GM23338 (cell line): Measurements from ENCODE around the gene CTNNAL1. TPM values are rescaled to one million over a fixed set of nuclear protein-coding genes. Genes with fewer than 3 reads are reported as not detected.

ENCODE experiments used
- ATAC-seq: fragments of 200-7000 bp; cut with Tn5 transposase; 3 replicates; pipeline ENCODE4 v1.9.1; 2020
- DNase-seq: peaks from one replicate; pipeline ENCODE4 v3.0.0-alpha.2; 2015; ENCODE audit warnings: low spot score
- H2AFZ ChIP-seq: fragments of 200-600 bp; sonication (generic); 2 replicates; pipeline ENCODE4 v1.8.0; 2016; ENCODE audit warnings: antibody characterized with exemption, mild to moderate bottlenecking, moderate library complexity
- H3F3A ChIP-seq: fragments of 200-600 bp; sonication (generic); replicated peaks from 2 replicates; pipeline ENCODE4 v1.8.0; 2017; ENCODE audit warnings: antibody characterized with exemption, mixed run types, low read depth
- H3K27ac ChIP-seq: fragments of 200-600 bp; sonication (generic); 2 replicates; pipeline ENCODE4 v1.6.1; 2016; ENCODE audit warnings: low read depth
- H3K27me3 ChIP-seq: fragments of 200-600 bp; sonication (generic); 2 replicates; pipeline ENCODE4 v1.8.0; 2016; ENCODE audit warnings: mild to moderate bottlenecking, mixed run types, moderate library complexity; ENCODE audit not compliant: insufficient read depth
- H3K36me3 ChIP-seq: fragments of 200-600 bp; sonication (generic); 2 replicates; pipeline ENCODE4 v1.8.0; 2016; ENCODE audit warnings: mild to moderate bottlenecking; ENCODE audit not compliant: insufficient read depth
- H3K4me1 ChIP-seq: fragments of 200-600 bp; sonication (generic); 2 replicates; pipeline ENCODE4 v1.8.0; 2016; ENCODE audit warnings: mild to moderate bottlenecking, moderate library complexity; ENCODE audit not compliant: insufficient read depth
- H3K4me2 ChIP-seq: fragments of 200-600 bp; sonication (generic); 2 replicates; pipeline ENCODE4 v1.7.1; 2017; ENCODE audit warnings: mixed run types
- H3K4me3 ChIP-seq: fragments of 200-600 bp; sonication (generic); 2 replicates; pipeline ENCODE4 v1.6.1; 2016; ENCODE audit warnings: mixed run types
- H3K79me2 ChIP-seq: fragments of 200-600 bp; sonication (generic); replicated peaks from 2 replicates; pipeline ENCODE4 v1.8.0; 2017; ENCODE audit warnings: mild to moderate bottlenecking; ENCODE audit not compliant: insufficient read depth
- H3K9me2 ChIP-seq: fragments of 200-600 bp; sonication (generic); 2 replicates; pipeline ENCODE4 v1.8.0; 2017; ENCODE audit not compliant: insufficient read depth
- H4K20me1 ChIP-seq: fragments of 200-600 bp; sonication (generic); replicated peaks from 2 replicates; pipeline ENCODE4 v1.8.0; 2017; ENCODE audit warnings: mild to moderate bottlenecking; ENCODE audit not compliant: insufficient read depth
- H3K27ac Mint-ChIP-seq: 2 replicates; pipeline ENCODE4 v1.8.0; 2020; ENCODE audit warnings: inconsistent platforms, mild to moderate bottlenecking, moderate library complexity, mixed read lengths
- H3K27me3 Mint-ChIP-seq: 3 replicates; pipeline ENCODE4 v1.8.0; 2022; ENCODE audit warnings: low read depth, mild to moderate bottlenecking, moderate library complexity, mixed read lengths, inconsistent platforms; ENCODE audit not compliant: insufficient read depth, poor library complexity
- H3K36me3 Mint-ChIP-seq: 3 replicates; pipeline ENCODE4 v1.8.0; 2021; ENCODE audit warnings: low read depth, mild to moderate bottlenecking, inconsistent platforms, moderate library complexity, mixed read lengths
- H3K4me1 Mint-ChIP-seq: 3 replicates; pipeline ENCODE4 v1.8.0; 2020; ENCODE audit warnings: mild to moderate bottlenecking, inconsistent platforms, mixed read lengths
- H3K4me3 Mint-ChIP-seq: 3 replicates; pipeline ENCODE4 v1.8.0; 2021; ENCODE audit warnings: moderate library complexity, mild to moderate bottlenecking, inconsistent platforms, mixed read lengths
- H3K9me3 Mint-ChIP-seq: 3 replicates; pipeline ENCODE4 v1.8.0; 2020; ENCODE audit warnings: moderate library complexity, mild to moderate bottlenecking, inconsistent platforms, mixed read lengths
- CREB1 ChIP-seq: fragments of 250-450 bp; sonication (Bioruptor Pico); IDR thresholded peaks from 2 replicates; pipeline ENCODE4 v1.5.0; 2020; ENCODE audit warnings: low read depth, mild to moderate bottlenecking, moderate library complexity
- EZH2 ChIP-seq: fragments of 200-600 bp; sonication (generic); IDR thresholded peaks from one replicate; pipeline ENCODE4 v1.8.0; 2017; ENCODE audit warnings: antibody characterized with exemption, mild to moderate bottlenecking, low read depth; ENCODE audit not compliant: unreplicated experiment
- EZH2phosphoT487 ChIP-seq: fragments of 200-600 bp; sonication (generic); IDR thresholded peaks from one replicate; pipeline ENCODE4 v1.8.1; 2018; ENCODE audit warnings: antibody characterized with exemption; ENCODE audit not compliant: unreplicated experiment
- JUNB ChIP-seq: IDR thresholded peaks from one replicate; pipeline ENCODE4 v1.6.1; 2016; ENCODE audit warnings: antibody characterized with exemption; ENCODE audit not compliant: unreplicated experiment
- NANOG ChIP-seq: IDR thresholded peaks from 2 replicates; pipeline ENCODE4 v1.6.1; 2016; ENCODE audit warnings: antibody characterized with exemption, borderline replicate concordance
- POLR2AphosphoS5 ChIP-seq: IDR thresholded peaks from 2 replicates; pipeline ENCODE4 v1.6.1; 2016; ENCODE audit warnings: antibody characterized with exemption, low read depth
- REST ChIP-seq: IDR thresholded peaks from one replicate; pipeline ENCODE4 v1.6.1; 2018; ENCODE audit warnings: antibody characterized with exemption; ENCODE audit not compliant: unreplicated experiment
- STAT1 ChIP-seq: IDR thresholded peaks from one replicate; pipeline ENCODE4 v1.6.1; 2016; ENCODE audit warnings: antibody characterized with exemption; ENCODE audit not compliant: unreplicated experiment
- ZNF114 ChIP-seq: fragments of 250-450 bp; sonication (Bioruptor Pico); IDR thresholded peaks from 2 replicates; pipeline ENCODE4 v1.5.0; 2020; ENCODE audit warnings: mild to moderate bottlenecking, moderate library complexity
- ZNF331 ChIP-seq: fragments of 250-450 bp; sonication (Bioruptor Pico); IDR thresholded peaks from 2 replicates; pipeline ENCODE4 v1.5.0; 2020; ENCODE audit warnings: low read depth, mild to moderate bottlenecking, moderate library complexity
- polyA plus RNA-seq: library from polyadenylated mRNA; unstranded; fragments of >200 nt; fragmentation: Nextera tagmentation; extraction: Ambion mirVana; gene quantifications from 2 replicates; pipeline ENCODE4 v1.2.1, GENCODE V29; 2016
- total RNA-seq: library from RNA; depleted of rRNA; stranded (reverse); fragments of >200 nt; shearing (Covaris generic); gene quantifications from 2 replicates; pipeline ENCODE4 v1.2.3, GENCODE V29; 2014
- TF ChIP-seq, protein P1 (sequence below): IDR thresholded peaks from 2 replicates; pipeline ENCODE4 v1.6.1; 2016; ENCODE audit warnings: antibody characterized with exemption
- TF ChIP-seq, protein P2 (sequence below): fragments of 250-450 bp; sonication (Bioruptor Pico); IDR thresholded peaks from 2 replicates; pipeline ENCODE4 v1.5.0; 2020; ENCODE audit warnings: mild to moderate bottlenecking, moderate library complexity
- TF ChIP-seq, protein P3 (sequence below), 2 experiments: fragments of 200-600 bp in 1 of 2; sonication (generic) in 1 of 2; conservative IDR thresholded peaks; 2 replicates each; pipeline versions ENCODE4 v1.5.1 to v1.6.1; 2016 to 2017; ENCODE audit warnings: antibody characterized with exemption in 2 of 2, low read depth in 2 of 2, mild to moderate bottlenecking in 2 of 2, moderate library complexity in 1 of 2

The CTNNAL1 gene
- total and polyA plus RNA-seq, 2 experiments from 2014 or later: 63.0 to 211 TPM

- H4K20me1 ChIP-seq: peaks cover 20% of the 10 kb centered on the region
- no peak for ATAC-seq
Observed at GRCh38 chr9:108963459-108964143, 49.7 kb downstream of the CTNNAL1 start.

More at GRCh38 chr9:108963459-108964143, 49.7 kb downstream of the CTNNAL1 start:
- H3K4me2 ChIP-seq: no peak overlapping the region
- no peaks in the 10 kb centered on the region for H3F3A ChIP-seq
- H3K9me2 ChIP-seq: no peaks in the 10 kb centered on the region
- H3K79me2 ChIP-seq: no peaks in the 10 kb centered on the region
- peaks cover 4% of the 10 kb centered on the region; the same call in 2 of the 3 replicates for H3K36me3 Mint-ChIP-seq
- no peak overlapping the region for H3K4me3 ChIP-seq
- H3K4me3 Mint-ChIP-seq: no peak overlapping the region
- no peaks in the 10 kb centered on the region for H3K27me3 Mint-ChIP-seq
- no peak for DNase-seq
- no peak overlapping the region for H3K27ac ChIP-seq
- H3K9me3 Mint-ChIP-seq: no peaks in the 10 kb centered on the region
- TF ChIP-seq STAT1 (no peak), NANOG (no peak), EZH2phosphoT487 (no peak), REST (no peak), ZNF331 (CRISPR knock-in tag) (no peak), EZH2 (no peak), JUNB (no peak), POLR2AphosphoS5 (no peak), CREB1 (CRISPR knock-in tag) (no peak), ZNF114 (CRISPR knock-in tag) (no peak)
- TF ChIP-seq, protein P1, sequence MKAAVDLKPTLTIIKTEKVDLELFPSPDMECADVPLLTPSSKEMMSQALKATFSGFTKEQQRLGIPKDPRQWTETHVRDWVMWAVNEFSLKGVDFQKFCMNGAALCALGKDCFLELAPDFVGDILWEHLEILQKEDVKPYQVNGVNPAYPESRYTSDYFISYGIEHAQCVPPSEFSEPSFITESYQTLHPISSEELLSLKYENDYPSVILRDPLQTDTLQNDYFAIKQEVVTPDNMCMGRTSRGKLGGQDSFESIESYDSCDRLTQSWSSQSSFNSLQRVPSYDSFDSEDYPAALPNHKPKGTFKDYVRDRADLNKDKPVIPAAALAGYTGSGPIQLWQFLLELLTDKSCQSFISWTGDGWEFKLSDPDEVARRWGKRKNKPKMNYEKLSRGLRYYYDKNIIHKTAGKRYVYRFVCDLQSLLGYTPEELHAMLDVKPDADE: no peak
- TF ChIP-seq, protein P2, sequence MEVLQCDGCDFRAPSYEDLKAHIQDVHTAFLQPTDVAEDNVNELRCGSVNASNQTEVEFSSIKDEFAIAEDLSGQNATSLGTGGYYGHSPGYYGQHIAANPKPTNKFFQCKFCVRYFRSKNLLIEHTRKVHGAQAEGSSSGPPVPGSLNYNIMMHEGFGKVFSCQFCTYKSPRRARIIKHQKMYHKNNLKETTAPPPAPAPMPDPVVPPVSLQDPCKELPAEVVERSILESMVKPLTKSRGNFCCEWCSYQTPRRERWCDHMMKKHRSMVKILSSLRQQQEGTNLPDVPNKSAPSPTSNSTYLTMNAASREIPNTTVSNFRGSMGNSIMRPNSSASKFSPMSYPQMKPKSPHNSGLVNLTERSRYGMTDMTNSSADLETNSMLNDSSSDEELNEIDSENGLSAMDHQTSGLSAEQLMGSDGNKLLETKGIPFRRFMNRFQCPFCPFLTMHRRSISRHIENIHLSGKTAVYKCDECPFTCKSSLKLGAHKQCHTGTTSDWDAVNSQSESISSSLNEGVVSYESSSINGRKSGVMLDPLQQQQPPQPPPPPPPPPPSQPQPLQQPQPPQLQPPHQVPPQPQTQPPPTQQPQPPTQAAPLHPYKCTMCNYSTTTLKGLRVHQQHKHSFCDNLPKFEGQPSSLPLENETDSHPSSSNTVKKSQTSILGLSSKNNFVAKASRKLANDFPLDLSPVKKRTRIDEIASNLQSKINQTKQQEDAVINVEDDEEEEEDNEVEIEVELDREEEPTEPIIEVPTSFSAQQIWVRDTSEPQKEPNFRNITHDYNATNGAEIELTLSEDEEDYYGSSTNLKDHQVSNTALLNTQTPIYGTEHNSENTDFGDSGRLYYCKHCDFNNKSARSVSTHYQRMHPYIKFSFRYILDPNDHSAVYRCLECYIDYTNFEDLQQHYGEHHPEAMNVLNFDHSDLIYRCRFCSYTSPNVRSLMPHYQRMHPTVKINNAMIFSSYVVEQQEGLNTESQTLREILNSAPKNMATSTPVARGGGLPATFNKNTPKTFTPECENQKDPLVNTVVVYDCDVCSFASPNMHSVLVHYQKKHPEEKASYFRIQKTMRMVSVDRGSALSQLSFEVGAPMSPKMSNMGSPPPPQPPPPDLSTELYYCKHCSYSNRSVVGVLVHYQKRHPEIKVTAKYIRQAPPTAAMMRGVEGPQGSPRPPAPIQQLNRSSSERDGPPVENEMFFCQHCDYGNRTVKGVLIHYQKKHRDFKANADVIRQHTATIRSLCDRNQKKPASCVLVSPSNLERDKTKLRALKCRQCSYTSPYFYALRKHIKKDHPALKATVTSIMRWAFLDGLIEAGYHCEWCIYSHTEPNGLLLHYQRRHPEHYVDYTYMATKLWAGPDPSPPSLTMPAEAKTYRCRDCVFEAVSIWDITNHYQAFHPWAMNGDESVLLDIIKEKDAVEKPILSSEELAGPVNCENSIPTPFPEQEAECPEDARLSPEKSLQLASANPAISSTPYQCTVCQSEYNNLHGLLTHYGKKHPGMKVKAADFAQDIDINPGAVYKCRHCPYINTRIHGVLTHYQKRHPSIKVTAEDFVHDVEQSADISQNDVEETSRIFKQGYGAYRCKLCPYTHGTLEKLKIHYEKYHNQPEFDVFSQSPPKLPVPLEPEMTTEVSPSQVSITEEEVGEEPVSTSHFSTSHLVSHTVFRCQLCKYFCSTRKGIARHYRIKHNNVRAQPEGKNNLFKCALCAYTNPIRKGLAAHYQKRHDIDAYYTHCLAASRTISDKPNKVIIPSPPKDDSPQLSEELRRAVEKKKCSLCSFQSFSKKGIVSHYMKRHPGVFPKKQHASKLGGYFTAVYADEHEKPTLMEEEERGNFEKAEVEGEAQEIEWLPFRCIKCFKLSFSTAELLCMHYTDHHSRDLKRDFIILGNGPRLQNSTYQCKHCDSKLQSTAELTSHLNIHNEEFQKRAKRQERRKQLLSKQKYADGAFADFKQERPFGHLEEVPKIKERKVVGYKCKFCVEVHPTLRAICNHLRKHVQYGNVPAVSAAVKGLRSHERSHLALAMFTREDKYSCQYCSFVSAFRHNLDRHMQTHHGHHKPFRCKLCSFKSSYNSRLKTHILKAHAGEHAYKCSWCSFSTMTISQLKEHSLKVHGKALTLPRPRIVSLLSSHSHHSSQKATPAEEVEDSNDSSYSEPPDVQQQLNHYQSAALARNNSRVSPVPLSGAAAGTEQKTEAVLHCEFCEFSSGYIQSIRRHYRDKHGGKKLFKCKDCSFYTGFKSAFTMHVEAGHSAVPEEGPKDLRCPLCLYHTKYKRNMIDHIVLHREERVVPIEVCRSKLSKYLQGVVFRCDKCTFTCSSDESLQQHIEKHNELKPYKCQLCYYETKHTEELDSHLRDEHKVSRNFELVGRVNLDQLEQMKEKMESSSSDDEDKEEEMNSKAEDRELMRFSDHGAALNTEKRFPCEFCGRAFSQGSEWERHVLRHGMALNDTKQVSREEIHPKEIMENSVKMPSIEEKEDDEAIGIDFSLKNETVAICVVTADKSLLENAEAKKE (CRISPR knock-in tag): no peak
- TF ChIP-seq, protein P3, sequence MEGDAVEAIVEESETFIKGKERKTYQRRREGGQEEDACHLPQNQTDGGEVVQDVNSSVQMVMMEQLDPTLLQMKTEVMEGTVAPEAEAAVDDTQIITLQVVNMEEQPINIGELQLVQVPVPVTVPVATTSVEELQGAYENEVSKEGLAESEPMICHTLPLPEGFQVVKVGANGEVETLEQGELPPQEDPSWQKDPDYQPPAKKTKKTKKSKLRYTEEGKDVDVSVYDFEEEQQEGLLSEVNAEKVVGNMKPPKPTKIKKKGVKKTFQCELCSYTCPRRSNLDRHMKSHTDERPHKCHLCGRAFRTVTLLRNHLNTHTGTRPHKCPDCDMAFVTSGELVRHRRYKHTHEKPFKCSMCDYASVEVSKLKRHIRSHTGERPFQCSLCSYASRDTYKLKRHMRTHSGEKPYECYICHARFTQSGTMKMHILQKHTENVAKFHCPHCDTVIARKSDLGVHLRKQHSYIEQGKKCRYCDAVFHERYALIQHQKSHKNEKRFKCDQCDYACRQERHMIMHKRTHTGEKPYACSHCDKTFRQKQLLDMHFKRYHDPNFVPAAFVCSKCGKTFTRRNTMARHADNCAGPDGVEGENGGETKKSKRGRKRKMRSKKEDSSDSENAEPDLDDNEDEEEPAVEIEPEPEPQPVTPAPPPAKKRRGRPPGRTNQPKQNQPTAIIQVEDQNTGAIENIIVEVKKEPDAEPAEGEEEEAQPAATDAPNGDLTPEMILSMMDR (conservative IDR thresholded peaks at IDR 0.05; ENCODE audit: low read depth in 2 of 2): no peak
- peaks cover 3% of the 10 kb centered on the region; the same call in 1 of the 2 replicates for H3K36me3 ChIP-seq
- no peak overlapping the region for H2AFZ ChIP-seq
- no peaks in the 10 kb centered on the region for H3K27me3 ChIP-seq
- no peak overlapping the region for H3K27ac Mint-ChIP-seq
- H3K4me1 Mint-ChIP-seq: no peaks in the 10 kb centered on the region
- H3K4me1 ChIP-seq: no peaks in the 10 kb centered on the region
